GM23338 (cell line): ENCODE data around the gene MAT2A.

Experiments used
- CTCF ChIP-seq, 2 experiments: fragments of 200-600 bp in 1 of 2; sonication (generic) in 1 of 2; conservative IDR thresholded peaks; 2 replicates each; pipeline versions ENCODE4 v1.5.1 to v1.6.1; 2016 to 2017; ENCODE audit warnings: antibody characterized with exemption in 2 of 2, low read depth in 2 of 2, mild to moderate bottlenecking in 2 of 2, moderate library complexity in 1 of 2
- EZH2 ChIP-seq: fragments of 200-600 bp; sonication (generic); IDR thresholded peaks from one replicate; pipeline ENCODE4 v1.8.0; 2017; ENCODE audit warnings: antibody characterized with exemption, mild to moderate bottlenecking, low read depth; ENCODE audit not compliant: unreplicated experiment
- EZH2phosphoT487 ChIP-seq: fragments of 200-600 bp; sonication (generic); IDR thresholded peaks from one replicate; pipeline ENCODE4 v1.8.1; 2018; ENCODE audit warnings: antibody characterized with exemption; ENCODE audit not compliant: unreplicated experiment
- POLR2AphosphoS5 ChIP-seq: IDR thresholded peaks from 2 replicates; pipeline ENCODE4 v1.6.1; 2016; ENCODE audit warnings: antibody characterized with exemption, low read depth
- REST ChIP-seq: IDR thresholded peaks from one replicate; pipeline ENCODE4 v1.6.1; 2018; ENCODE audit warnings: antibody characterized with exemption; ENCODE audit not compliant: unreplicated experiment

GRCh38 chr2:85585781-85586105 lies 46.8 kb downstream of the MAT2A start:
- no peak for TF ChIP-seq CTCF (conservative IDR thresholded peaks at IDR 0.05; ENCODE audit: low read depth in 2 of 2)
- TF ChIP-seq POLR2AphosphoS5 = no peak
- TF ChIP-seq REST = no peak
- no peak for TF ChIP-seq EZH2
- no peak for TF ChIP-seq EZH2phosphoT487
